ENCODE measurements around the gene PI4KB. TPM values are rescaled to one million over a fixed set of nuclear protein-coding genes. Genes with fewer than 3 reads are reported as not detected.

The PI4KB gene
- total RNA-seq, 1 experiment from 2014 or later, result 62.8 TPM

DNA sequence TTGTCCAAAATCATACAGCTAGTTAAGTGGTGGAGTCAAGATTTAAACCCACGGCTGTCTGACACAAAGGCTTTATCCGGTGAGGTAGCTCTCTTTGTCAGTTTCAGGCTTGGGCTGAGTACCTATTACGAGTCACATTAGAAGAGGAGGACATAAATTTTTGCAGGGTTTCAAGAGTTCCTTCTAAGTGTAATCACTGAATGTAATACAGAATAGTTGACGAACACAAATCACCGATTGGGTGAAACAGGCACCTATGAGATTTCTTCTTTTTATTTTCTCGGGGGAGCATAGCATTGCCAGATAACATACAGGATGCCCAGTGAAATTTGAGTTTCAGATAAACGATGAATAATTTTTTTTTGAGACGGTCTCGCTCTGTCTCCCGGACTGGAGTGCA is 71.8 kb downstream of the PI4KB start:
- TSS peak; percentile 76 for BruUV-seq (replicated peaks)
- Histone ChIP-seq H3K4me1 (ENCODE audit: insufficient read depth, low read length, poor library complexity, severe bottlenecking) (peaks cover 5% of the 10 kb centered on the region), H3K27me3 (replicated peaks; ENCODE audit: insufficient read depth, low read depth, low read length, poor library complexity) (no peaks in the 10 kb centered on the region), H3K27ac (ENCODE audit: low read depth, low read length, poor library complexity, severe bottlenecking) (peak overlapping the region; percentile 75), H3K9me3 (ENCODE audit: low read depth, low read length, poor library complexity, severe bottlenecking) (no peaks in the 10 kb centered on the region), H3K4me3 (ENCODE audit: low read depth, low read length, poor library complexity, severe bottlenecking) (peak overlapping the region; percentile 79), H3K36me3 (ENCODE audit: insufficient read depth, low read length, poor library complexity, severe bottlenecking) (peaks cover 4% of the 10 kb centered on the region)
- ChIA-PET CTCF (no interaction called here), POLR2A (ENCODE audit: low non-redundant PET) (no interaction called here)
- DNase-seq (ENCODE audit: low spot score), result no peak
- TF ChIP-seq, protein P1, sequence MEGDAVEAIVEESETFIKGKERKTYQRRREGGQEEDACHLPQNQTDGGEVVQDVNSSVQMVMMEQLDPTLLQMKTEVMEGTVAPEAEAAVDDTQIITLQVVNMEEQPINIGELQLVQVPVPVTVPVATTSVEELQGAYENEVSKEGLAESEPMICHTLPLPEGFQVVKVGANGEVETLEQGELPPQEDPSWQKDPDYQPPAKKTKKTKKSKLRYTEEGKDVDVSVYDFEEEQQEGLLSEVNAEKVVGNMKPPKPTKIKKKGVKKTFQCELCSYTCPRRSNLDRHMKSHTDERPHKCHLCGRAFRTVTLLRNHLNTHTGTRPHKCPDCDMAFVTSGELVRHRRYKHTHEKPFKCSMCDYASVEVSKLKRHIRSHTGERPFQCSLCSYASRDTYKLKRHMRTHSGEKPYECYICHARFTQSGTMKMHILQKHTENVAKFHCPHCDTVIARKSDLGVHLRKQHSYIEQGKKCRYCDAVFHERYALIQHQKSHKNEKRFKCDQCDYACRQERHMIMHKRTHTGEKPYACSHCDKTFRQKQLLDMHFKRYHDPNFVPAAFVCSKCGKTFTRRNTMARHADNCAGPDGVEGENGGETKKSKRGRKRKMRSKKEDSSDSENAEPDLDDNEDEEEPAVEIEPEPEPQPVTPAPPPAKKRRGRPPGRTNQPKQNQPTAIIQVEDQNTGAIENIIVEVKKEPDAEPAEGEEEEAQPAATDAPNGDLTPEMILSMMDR (conservative IDR thresholded peaks at IDR 0.05; ENCODE audit: low read depth, low read length), result no peak
- no peak for TF ChIP-seq EZH2 (IDR thresholded peaks at IDR 0.05; ENCODE audit: borderline replicate concordance, low read depth, low read length, poor library complexity, severe bottlenecking)
- intact Hi-C loops (cut with micrococcal nuclease; ENCODE audit: unreplicated experiment), result loop anchor here (10.0 kb wide), 1 partner anchor 161 kb away; no protein-coding TSS in a partner anchor

DNA sequence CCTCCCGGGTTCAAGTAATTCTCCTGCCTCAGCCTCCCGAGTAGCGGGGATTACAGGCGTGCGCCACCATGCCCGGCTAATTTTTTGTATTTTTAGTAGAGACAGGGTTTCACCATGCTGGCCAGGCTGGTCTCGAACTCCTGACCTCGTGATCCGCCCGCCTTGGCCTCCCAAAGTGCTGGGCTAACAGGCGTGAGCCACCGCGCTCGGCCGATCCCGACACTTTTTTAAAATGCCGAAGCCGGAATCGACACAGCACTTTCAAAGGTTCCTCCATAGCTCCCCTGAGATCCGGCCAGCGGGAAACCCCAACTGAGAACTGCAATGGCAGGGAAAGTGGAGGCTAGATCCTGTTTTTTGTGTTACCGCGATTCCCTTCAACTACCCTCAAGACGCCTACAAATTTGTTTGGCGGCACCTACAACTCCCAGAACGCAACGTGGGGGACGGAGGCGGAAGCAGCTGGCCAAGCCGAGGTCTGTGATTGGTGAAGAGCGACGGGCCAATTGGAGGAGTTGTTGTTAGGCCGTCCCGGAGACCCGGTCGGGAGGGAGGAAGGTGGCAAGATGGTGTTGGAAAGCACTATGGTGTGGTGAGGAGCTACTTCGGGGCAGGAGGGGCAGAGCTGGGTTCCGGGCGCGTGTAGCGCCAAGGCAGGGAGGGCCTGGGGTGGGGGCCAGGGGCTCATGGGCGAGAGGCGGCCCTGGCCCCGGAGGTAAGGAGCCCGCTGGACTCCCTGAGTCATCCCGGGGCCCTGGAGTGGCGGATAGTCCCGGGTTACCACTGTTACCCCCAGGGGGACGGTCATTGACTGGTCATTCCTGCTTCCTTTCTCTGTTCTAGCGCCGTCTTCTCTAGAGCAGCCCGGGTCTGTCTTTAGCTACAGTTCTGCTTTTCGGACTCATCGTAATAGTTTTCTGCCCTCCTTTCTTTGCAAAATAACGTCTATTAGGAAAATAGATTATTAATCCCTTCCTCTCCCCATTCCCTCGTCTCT is 72.7 kb downstream of the PI4KB start, which contains the start of gene PSMD4:
Gene PSMD4, plus strand, starts transcription at position 518 of the 997 bp plus-strand sequence. Its CDS starts 49 bp downstream, at position 567.
- Histone ChIP-seq H3K27ac (ENCODE audit: low read depth, low read length, poor library complexity, severe bottlenecking) (peak within 1 kb of the TSS; percentile 75), H3K4me3 (ENCODE audit: low read depth, low read length, poor library complexity, severe bottlenecking) (peak within 1 kb of the TSS; percentile 79), H3K27me3 (replicated peaks; ENCODE audit: insufficient read depth, low read depth, low read length, poor library complexity) (no peaks in the 10 kb centered on the region), H3K36me3 (ENCODE audit: insufficient read depth, low read length, poor library complexity, severe bottlenecking) (peaks cover 5% of the 10 kb centered on the region), H3K4me1 (ENCODE audit: insufficient read depth, low read length, poor library complexity, severe bottlenecking) (peaks cover 5% of the 10 kb centered on the region), H3K9me3 (ENCODE audit: low read depth, low read length, poor library complexity, severe bottlenecking) (no peaks in the 10 kb centered on the region)
- BruUV-seq (replicated peaks), result no TSS peak
- CTCF ChIA-PET, result no interaction called here
- POLR2A ChIA-PET (ENCODE audit: low non-redundant PET), result interaction anchor here (1.2 kb wide), 1 partner anchor 27 kb away, joined by 7 read pairs; the partner anchor contains the start of gene ZNF687
- peak; percentile 99 for DNase-seq (ENCODE audit: low spot score)
- intact Hi-C loops (cut with micrococcal nuclease; ENCODE audit: unreplicated experiment), result loop anchor here (10.0 kb wide), 1 partner anchor 160 kb away; no protein-coding TSS in a partner anchor
- TF ChIP-seq, protein P1 (conservative IDR thresholded peaks at IDR 0.05; ENCODE audit: low read depth, low read length), result no peak
- no peak for TF ChIP-seq EZH2 (IDR thresholded peaks at IDR 0.05; ENCODE audit: borderline replicate concordance, low read depth, low read length, poor library complexity, severe bottlenecking)

DNA sequence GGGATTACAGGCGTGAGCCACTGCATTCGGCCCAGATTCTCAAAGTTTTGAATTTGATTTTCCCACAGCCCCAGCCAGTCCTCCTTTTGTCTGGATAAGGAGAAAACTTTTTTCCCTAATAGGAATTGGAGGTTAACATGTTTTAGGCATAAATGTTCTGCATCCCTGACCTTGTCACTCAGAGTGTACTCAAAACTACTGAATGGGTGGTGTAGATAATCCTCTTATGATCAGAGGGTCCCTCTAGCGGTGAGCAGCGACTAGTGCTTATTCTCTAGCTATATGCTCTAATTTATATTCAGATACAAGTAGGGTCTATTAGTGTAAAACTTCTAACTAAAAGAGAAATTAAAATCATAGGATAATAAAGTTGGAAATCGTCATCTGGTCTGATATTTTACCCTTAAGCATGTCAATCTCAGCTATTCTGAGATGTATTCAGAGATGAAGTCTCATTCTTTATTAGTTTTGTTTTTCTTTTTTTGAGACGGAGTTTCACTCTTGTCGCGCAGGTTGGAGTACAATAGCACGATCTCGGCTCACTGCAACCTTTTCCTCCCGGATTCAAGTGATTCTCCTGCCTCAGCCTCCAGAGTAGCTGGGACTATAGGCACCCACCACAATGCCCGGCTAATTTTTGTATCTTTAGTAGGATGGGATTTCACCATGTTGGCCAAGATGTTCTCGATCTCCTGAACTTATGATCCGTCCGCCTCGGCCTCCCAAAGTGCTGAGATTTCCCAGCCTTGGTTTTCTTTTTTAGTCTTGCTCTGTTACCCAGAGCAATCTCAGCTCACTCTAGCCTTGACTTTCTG is 75.4 kb downstream of the PI4KB start:
- POLR2A ChIA-PET (ENCODE audit: low non-redundant PET), result interaction anchor here (0.5 kb wide), 1 partner anchor 45 kb away, joined by 3 read pairs; no protein-coding TSS in a partner anchor
- H3K9me3 ChIP-seq (ENCODE audit: low read depth, low read length, poor library complexity, severe bottlenecking), result no peaks in the 10 kb centered on the region
- CTCF ChIA-PET, result interaction anchor here (0.5 to 1.2 kb wide), 6 partner anchors 28 to 230 kb away, joined by 3 to 6 read pairs (median 3); no protein-coding TSS in a partner anchor
- TF ChIP-seq EZH2 (IDR thresholded peaks at IDR 0.05; ENCODE audit: borderline replicate concordance, low read depth, low read length, poor library complexity, severe bottlenecking), result no peak
- TF ChIP-seq, protein P1 (conservative IDR thresholded peaks at IDR 0.05; ENCODE audit: low read depth, low read length), result peak; percentile 94
- peak; percentile 88 for DNase-seq (ENCODE audit: low spot score)
- peak overlapping the region; percentile 30 for H3K27ac ChIP-seq (ENCODE audit: low read depth, low read length, poor library complexity, severe bottlenecking)
- intact Hi-C loops (cut with micrococcal nuclease; ENCODE audit: unreplicated experiment), result loop anchor here (1.0 to 10.0 kb wide), 2 partner anchors 54 to 157 kb away; partner anchors contain the start of gene PIP5K1A
- H3K27me3 ChIP-seq (replicated peaks; ENCODE audit: insufficient read depth, low read depth, low read length, poor library complexity), result no peaks in the 10 kb centered on the region
- BruUV-seq (replicated peaks), result no TSS peak
- peaks cover 5% of the 10 kb centered on the region for H3K4me1 ChIP-seq (ENCODE audit: insufficient read depth, low read length, poor library complexity, severe bottlenecking)
- no peak overlapping the region for H3K4me3 ChIP-seq (ENCODE audit: low read depth, low read length, poor library complexity, severe bottlenecking)
- peaks cover 28% of the 10 kb centered on the region for H3K36me3 ChIP-seq (ENCODE audit: insufficient read depth, low read length, poor library complexity, severe bottlenecking)
